C4-2B (cell line): Measurements from ENCODE around the gene KIT.

Experiments used
- CTCF ChIP-seq: fragments of 450-650 bp; conservative IDR thresholded peaks from 2 replicates; pipeline ENCODE4 v1.5.1; 2017; ENCODE audit warnings: mild to moderate bottlenecking
- ZFX ChIP-seq: fragments of 450-650 bp; IDR thresholded peaks from 2 replicates; pipeline ENCODE4 v1.6.1; 2017

- TF ChIP-seq CTCF (no peak), ZFX (no peak)
Measured at GRCh38 chr4:54696649-54697048, 38.9 kb downstream of the KIT start.
